C4-2B (cell line): Measurements from ENCODE around the gene SRC.

Source experiments
- ZFX ChIP-seq: fragments of 450-650 bp; IDR thresholded peaks from 2 replicates; pipeline ENCODE4 v1.6.1; 2017
- TF ChIP-seq, protein P1 (sequence below): fragments of 450-650 bp; conservative IDR thresholded peaks from 2 replicates; pipeline ENCODE4 v1.5.1; 2017; ENCODE audit warnings: mild to moderate bottlenecking

DNA sequence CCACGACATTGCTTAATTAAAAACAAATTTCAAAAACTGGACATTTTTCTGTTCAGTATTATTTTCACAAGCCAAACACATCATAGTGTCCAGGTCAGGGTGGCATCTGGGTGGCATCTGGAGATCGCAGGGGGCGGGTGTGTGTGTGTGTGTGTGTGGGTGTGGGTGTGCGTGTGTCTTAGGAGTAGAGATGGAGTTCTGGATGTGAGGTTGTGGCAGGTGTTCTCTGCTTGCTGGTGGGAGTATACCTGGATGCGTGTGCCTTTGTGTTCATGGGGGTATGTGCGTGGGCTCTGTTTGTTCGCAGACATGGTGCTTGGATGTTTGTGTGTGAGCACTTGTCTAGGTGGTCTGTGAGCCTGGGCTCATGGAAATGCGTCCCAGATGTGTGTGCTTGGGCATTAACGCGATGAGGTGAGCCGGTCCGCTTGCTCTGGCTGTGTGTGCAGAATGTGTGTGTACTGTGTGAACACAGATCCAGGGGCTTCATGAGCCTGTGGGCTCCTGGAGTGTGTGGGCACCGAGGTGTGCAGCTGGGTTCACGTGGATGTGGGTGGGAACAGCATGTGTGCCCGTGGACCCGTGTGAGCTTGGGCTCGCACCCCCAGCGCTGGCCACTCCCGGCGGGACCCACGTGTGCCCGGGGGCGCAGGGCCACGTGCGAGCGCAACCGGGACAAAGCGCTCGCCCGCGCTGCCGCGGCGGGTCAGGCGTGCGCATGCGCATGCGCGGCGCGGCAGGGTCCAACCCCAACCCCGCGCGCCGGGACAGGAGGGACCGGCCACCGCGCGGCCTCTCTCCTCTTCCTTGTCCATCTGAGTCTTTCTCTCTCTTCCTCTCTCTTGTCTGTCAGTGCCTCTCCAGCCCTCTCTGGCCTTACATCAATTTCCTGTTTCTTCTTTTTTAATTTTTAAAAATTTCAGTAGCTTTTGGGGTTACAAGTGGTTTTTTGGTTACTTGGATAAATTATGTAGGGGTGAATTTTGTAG, 60.4 kb downstream of the SRC start:
- TF ChIP-seq, protein P1, sequence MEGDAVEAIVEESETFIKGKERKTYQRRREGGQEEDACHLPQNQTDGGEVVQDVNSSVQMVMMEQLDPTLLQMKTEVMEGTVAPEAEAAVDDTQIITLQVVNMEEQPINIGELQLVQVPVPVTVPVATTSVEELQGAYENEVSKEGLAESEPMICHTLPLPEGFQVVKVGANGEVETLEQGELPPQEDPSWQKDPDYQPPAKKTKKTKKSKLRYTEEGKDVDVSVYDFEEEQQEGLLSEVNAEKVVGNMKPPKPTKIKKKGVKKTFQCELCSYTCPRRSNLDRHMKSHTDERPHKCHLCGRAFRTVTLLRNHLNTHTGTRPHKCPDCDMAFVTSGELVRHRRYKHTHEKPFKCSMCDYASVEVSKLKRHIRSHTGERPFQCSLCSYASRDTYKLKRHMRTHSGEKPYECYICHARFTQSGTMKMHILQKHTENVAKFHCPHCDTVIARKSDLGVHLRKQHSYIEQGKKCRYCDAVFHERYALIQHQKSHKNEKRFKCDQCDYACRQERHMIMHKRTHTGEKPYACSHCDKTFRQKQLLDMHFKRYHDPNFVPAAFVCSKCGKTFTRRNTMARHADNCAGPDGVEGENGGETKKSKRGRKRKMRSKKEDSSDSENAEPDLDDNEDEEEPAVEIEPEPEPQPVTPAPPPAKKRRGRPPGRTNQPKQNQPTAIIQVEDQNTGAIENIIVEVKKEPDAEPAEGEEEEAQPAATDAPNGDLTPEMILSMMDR = no peak
- TF ChIP-seq ZFX = no peak
